HG02759 (cell line): ENCODE results near the gene OLFM2.
"Not testable (repeated sequence)": the region's sequence is repeated elsewhere in the genome, so short reads cannot be mapped to it uniquely, and the experiment has no call there.

Experiments
- ATAC-seq: cut with Tn5 transposase; IDR thresholded peaks from one replicate; pipeline ENCODE4 v1.9.1; 2021; ENCODE audit warnings: mild to moderate bottlenecking, moderate library complexity; ENCODE audit not compliant: unreplicated experiment

OLFM2 gene

DNA sequence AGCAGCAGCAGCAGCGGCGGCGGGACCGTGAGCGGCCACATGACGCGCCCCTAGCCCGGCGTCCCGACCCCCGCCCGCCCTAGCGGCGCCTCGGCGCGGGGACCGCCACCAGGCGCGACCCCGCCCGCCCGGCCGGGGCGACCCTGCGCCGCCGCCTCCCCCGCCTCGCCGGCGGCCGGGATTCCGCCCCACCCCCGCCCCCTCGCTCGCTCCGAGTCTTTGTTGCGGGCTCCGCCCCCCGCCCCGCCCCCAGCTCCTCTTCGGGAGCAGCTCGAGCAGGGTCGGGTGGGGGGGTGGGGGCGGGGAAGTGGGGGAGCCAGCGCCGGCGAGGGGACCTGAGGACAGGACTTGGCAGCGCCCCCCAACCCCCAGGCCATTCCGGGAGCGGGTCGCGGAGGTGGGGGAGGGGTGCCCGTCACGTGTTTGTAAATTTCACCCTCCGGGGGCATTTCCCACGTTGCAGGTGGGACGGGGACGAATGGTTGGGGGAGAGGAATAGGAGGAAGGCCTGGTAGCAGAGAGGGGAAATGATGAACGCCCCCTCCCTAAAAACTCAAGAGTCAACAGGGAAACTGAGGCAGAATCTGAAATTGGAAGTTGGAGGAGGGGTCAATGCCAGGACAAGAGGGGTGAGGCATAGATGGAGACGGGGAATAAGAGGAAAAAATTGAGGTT is at the start of gene OLFM2:
Gene OLFM2, minus strand, starts transcription at position 190 of the 675 bp plus-strand sequence. Its CDS starts 149 bp downstream, at position 41.
- no peak for ATAC-seq

DNA sequence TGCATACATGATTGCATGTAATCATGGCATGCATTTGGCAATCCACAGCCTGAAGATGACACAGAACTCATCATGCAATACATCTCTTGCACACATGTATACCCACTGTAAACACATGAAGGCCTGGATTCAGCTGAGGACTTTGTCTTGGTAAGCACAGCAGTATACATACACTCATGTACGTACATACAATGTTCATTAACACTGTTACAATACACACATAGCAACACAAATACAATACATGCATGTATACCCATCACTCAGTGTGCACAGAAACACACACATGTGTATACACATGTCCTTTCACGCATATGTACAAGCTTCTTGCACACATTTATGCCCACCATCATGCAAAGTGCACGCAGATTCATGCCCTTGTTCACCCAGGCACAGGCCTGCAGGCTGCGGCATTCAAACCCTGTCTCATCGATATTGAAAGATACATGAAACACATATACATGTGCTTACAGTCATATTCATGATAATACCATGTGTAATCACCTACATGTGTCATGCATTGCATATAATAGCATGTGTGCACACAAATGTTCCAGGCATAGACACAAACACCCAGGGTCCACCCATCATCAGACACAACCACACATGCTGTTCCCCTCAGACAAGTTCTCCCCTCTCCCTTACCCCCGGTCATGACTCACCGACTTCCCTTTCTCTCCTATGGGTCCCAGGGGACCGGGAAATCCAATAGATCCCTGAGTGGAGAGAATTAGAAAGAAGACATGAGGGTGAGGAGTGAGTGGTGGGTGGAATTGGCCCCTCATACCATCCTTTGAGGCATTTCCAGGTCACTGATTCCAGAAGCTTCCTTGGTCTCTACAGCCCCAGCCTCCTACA is 45.3 kb upstream of the OLFM2 start:
- no peak for ATAC-seq

GRCh38 chr19:9972103-9972502 is 35.8 kb upstream of the OLFM2 start:
- ATAC-seq: no peak

DNA sequence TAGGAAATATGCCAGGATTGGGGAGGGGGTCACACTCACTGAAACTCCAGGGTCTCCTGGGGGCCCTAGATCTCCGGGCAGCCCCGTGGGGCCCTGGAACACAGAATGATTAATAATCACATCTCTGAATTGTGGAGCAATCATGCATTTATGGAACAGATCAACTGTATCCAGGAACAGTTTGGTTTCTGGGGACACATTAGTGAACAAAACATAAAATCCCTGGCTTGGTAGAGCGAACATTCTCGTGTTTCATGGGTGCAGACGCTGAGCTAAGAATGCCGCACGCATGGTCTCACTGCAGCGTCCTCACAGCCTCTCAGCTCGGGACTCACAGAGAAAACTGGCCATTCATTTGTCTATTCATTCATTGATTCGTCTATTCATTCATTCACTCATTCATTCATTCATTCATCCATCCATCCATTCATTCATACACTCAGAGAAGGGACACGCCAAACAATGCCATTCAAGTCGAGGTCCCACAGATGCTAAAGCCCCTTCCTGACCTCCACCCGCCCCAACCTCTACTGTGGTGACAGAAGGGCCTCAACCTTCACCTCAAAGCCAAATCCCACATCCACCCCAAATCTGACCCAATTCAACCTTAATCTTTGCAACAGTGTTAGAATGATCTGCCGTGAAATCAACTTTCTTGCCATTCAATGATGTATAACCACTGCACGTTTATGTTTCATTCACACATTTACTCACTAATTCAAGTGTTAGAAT is 35.0 kb upstream of the OLFM2 start:
- no peak for ATAC-seq

DNA sequence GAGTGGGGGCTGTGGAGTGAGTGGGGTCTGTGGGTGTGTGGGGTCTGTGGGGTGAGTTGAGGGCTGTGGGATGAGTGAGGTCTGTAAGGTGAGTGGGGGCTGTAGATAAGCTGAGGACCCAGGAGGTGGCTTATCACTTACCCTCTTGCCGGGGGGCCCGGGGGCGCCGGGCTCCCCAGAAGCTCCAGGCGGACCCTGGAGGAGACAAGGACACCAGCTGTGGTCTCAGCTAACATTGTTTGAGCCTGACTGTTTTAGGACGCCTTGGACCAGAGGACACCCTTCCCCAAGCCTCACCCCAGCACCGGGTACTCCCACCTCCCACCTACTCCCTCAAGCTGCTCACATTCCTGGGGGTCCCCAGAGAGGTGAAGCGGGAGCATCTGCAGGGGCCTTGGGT is 34.2 kb upstream of the OLFM2 start:
- no peak for ATAC-seq

DNA sequence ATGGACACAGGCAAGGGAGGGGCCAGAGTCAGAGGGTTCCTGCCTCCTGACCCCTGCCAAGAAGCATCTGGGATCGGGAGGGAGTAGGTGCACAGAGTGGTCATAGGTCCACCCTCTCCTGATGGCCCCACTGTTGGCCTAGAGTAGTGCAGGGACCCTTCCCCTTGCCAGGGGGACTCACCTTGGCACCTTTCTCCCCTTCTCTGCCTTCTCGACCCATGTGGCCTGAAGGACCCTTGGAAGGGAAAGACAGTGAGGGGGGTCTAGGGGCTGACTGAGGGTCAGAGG is 33.3 kb upstream of the OLFM2 start:
- ATAC-seq: no peak

DNA sequence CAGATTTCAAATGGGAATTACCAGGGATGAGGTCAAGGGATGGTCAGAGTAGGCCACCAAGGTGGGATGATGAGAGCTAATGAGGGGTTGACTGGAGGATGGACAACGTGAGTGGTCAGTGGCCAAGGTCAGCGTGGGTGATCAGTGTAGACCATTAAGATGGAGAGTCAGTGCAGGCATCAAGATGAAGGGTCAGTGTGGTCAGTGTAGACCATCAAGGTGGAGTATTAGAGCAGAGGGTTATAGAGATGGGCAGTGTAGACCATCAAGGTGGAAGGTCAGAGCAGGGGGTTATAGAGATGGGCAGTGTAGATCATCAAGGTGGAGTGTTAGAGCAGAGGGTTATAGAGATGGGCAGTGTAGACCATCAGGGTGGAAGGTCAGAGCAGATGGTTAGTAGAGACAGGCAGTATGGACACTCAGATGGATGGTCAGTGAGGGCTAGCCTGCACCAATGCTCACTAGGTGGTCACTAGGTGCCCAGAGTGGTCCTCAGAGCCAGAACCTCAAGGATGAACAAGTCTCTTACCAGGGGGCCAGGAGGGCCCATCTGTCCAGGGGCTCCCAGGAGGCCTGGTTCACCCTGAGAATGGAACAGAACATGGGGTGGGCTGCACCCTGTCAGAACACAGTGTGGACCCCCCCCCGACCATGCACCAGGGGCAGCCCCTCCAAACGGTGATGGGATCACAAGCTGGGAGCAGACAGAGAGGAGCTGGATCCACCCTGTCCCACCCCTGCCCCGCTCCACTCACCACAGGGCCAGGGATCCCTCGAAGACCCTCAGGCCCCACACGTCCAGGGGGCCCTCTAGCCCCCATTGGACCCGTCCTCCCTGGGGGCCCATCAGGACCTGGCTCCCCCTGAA is 32.7 kb upstream of the OLFM2 start:
- no peak for ATAC-seq

- no peak for ATAC-seq
These were observed 31.0 kb upstream of the OLFM2 start for GRCh38 chr19:9967326-9967725.

DNA sequence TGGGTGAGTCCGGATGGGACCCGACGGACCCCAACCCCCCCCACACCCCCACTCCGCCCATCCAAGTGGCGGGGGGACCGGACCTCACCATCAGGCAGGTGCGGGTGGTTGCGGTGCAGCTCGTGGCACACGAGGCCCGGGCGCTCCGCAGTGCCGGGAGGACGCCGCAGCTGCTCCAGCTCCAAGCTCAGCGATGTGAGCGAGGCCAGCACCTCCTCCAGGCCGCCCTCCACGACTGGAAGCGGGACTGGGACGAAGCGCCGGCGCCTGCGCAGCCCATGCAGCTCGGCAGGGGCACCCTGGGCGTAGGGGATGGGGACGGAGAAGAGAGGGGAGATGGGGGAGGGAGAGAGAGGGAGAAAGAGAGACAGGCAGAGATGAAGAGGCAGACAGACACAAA is 30.1 kb upstream of the OLFM2 start:
- ATAC-seq: no peak

GRCh38 chr19:9966024-9966423 is 29.7 kb upstream of the OLFM2 start:
- no peak for ATAC-seq

- ATAC-seq: no peak
These were observed 26.4 kb upstream of the OLFM2 start for GRCh38 chr19:9962623-9963290.

- no peak for ATAC-seq
These were observed 24.8 kb upstream of the OLFM2 start for GRCh38 chr19:9961103-9961502.

GRCh38 chr19:9958379-9958821 is 22.1 kb upstream of the OLFM2 start:
- ATAC-seq: no peak

GRCh38 chr19:9956956-9957355 is 20.6 kb upstream of the OLFM2 start:
- ATAC-seq: no peak

DNA sequence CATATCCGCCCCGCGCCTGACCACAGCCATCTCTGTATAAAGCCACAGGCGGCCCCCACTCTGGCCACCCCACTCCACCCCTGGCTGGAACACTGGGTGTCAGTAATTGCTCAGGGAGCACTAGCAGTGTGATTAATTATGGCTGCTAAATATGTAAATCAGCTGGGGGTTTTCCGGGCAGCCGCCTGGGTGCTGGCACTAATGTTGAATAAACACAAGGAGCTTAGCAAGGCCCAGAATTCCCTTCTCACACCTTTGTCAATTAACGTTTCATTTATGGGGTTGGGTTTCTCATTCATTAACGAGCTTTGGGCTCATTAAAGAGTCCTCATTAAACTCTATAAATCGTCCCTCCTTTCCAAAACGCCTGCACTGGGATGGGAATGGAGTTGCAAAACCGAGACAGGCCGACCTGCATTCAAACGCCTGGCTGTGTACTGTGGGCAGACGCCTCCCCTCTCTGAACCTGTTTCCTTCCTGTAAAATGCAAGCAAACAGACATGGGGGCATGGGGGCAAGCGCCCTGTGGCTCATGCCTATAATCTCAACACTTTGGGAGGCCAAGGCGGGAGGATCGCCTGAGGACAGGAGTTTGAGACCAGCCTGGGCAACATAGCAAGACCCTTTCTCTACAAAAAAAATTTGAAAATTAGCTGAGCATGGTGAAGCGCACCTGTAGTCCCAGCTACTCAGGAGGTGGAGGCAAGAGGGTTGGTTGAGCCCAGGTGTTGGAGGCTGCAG is 17.7 kb upstream of the OLFM2 start:
- no peak for ATAC-seq

DNA sequence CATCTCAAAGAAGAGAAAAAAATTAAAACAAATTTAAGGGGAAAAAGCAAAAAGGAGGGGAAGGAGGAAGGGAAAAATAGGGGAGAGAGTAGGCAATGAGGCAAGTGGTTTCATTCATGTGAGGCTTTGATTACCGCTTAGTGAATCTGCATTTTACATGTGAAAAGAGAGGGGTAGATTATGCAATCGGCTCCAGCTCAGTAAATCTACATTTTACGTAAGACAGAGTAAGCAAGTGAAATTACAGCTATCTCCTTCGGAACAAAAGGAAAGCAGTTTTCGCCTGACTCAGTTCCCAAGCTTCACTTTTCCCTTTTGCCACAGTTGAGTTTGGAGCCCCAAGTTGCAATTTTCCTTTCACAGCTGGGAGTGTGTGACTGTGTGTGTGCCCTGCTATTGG is 16.0 kb upstream of the OLFM2 start:
- no peak for ATAC-seq

DNA sequence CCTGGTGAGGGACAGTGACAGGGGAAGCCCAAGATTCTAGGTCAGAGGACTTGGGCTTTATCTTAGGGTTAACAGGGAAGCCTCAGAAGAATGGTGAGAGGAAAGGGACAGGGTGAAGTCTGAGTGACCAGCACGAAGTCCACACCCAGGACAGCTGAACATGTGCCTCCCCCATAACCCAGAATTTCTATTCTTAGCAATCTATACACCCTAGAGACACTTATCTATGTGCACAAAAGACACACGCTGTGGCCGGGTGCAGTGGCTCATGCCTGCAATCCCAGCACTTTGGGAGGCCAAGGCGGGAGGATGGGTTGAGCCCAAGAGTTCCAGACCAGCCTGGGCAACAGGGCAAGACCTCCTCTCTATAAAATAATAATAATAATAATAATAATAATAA is 11.1 kb upstream of the OLFM2 start:
- ATAC-seq: no peak

DNA sequence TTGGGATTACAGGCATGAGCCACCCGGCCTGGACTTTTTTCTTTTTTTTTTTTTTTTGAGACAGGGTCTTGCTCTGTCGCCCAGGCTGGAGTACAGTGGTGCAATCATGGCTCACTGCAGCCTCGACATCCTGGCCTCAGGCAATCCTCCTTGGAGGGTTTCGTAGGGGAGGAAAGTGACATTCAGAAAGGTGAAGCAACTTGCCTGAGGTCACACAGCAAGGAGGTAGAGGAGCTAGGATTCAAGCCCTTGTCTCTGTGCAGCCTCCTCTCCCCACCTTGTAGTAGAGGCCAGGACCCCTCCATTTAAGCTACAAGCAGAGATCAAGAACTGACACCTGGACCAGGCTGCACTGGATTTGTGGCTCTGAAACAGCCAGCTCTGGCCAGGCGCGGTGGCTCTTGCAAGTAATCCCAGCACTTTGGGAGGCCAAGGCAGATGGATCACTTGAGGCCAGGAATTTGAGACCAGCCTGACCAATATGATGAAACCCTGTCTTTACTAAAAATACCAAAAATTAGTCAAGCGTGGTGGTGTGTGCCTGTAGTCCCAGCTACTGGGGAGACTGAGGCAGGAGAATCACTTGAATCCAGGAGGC is 10.3 kb upstream of the OLFM2 start:
- ATAC-seq: not testable (repeated sequence)

DNA sequence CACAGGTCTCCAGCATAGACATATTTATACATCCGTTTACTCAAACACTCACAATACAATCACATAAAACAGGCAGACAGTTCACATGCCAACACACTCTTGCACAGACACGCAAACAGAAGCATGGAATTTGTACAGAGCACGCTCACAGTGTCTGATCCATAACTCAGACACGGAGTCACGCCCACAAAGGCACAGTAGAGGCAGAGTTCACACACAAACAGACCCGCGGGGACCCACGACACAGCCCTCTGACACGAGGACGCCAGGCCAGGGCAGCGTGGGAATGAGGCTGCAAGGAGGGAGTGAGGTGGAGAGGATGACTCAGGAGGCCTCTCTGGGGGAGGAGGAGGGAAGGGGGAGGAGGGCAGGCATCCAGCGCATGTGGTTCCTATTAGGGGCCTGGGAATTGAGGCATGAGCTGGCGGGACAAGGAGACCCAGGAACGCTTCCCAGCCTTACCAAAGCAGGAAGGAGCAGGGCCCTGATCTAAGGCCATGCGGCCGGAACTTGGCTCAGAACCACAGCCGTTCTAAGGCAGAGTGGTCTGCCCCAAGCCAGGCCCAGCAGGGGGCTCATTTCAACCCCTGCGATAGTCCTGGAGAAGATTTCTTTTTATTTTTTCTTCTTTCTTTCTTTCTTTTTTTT is 9.1 kb upstream of the OLFM2 start:
- ATAC-seq: no peak
